NCI-H187 (cell line): Measurements from ENCODE around the gene HSF2.
"Not testable (repeated sequence)": the region's sequence is repeated elsewhere in the genome, so short reads cannot be mapped to it uniquely, and the experiment has no call there.

Source experiments
- DNase-seq, 2 experiments: peaks; one replicate each; lab custom pipeline; 2025; lab: John Stamatoyannopoulos, UW

Gene HSF2

DNA sequence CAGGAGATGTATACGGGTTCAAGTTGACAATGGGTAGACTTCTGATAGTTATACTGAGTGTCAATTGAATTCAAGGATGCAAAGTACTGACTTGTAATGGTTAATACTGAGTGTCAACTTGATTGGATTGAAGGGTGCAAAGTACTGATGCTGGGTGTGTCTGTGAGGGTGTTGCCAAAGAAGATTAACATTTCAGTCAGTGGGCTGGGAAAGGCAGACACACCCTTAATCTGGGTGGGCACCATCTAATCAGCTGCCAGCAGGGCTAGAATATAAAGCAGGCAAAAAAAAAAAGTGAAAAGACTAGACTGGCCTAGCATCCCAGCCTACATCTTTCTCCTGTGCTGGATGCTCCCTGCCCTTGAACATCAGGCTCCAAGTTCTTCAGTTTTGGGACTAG lies 55.7 kb downstream of the HSF2 start:
- not testable (repeated sequence) for DNase-seq

DNA sequence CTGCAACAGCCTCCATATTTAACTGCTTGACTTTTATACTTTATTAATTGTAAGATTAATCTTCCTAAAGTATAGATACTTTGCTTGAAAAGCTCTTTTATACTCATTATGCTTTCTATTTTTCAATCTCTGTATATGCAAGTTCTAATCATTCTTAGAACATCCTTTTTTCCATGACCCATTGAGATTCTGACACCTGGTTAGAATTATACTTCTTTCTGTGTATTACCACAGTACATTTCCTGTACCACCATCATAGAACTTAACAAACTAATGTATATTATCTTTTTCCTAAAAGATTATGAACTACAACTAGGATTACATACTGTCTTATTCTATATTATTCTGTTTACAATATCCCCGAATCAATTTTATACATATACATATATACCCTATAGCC lies 58.6 kb downstream of the HSF2 start:
- DNase-seq: no peak

DNA sequence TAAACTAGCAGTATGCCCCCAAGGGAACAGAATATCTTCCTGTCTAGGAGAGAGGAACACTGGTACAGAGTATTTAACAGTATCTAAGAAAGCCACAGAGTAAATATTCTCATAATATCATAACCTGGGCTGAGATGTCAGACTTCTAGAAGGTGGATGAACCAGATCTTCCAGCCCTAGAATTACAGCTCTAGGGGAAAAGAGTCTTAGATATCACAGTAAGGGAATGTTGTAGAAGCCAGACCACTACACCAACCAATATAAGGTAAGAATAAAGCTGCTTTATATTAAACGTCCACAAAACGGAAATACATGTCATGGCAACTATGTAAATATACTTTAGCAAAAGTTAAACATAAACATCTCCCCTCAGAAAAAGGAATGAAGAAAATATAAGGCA lies 59.8 kb downstream of the HSF2 start:
- DNase-seq: no peak

DNA sequence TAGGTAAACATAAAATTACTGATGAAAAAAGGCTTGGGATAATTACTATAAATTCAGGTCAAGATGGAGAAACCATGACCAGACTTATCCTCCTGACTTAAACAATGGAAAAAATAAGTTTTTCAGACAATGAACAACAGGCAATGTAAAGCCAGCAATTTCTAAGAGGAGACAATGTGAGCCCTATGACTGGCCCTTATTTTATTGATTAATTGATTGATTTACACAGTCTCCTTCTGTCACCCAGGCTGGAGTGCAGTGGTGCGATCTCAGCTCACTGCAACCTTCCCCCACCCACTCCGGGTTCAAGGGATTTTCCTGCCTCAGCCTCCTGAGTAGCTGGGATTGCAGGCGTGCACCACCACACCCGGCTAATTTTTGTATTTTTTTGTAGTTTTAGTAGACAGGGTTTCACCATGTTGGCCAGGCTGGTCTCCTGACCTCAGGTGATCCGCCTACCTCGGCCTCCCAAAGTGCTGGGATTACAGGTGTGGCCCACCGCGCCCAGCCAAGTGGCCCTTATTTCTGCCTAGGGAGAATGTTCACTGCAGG lies 60.5 kb downstream of the HSF2 start:
- not testable (repeated sequence) for DNase-seq

DNA sequence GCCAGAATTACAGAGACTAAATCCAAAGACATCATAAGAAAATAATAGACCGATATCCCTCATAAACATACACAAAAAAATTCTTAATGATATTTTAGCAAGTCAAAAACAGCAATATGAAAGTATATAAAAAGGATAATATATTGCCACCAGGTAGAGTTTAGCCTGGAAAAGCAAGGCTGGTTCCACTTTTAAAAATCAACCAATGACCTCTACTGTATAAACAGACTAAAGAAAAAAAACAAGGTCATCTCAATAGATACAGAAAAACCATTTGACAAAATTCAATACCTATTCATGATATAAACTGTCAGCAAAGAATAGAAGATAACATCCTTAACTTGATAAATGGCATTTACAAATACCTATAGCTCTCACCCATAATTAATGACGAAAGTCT lies 62.4 kb downstream of the HSF2 start:
- DNase-seq: no peak

DNA sequence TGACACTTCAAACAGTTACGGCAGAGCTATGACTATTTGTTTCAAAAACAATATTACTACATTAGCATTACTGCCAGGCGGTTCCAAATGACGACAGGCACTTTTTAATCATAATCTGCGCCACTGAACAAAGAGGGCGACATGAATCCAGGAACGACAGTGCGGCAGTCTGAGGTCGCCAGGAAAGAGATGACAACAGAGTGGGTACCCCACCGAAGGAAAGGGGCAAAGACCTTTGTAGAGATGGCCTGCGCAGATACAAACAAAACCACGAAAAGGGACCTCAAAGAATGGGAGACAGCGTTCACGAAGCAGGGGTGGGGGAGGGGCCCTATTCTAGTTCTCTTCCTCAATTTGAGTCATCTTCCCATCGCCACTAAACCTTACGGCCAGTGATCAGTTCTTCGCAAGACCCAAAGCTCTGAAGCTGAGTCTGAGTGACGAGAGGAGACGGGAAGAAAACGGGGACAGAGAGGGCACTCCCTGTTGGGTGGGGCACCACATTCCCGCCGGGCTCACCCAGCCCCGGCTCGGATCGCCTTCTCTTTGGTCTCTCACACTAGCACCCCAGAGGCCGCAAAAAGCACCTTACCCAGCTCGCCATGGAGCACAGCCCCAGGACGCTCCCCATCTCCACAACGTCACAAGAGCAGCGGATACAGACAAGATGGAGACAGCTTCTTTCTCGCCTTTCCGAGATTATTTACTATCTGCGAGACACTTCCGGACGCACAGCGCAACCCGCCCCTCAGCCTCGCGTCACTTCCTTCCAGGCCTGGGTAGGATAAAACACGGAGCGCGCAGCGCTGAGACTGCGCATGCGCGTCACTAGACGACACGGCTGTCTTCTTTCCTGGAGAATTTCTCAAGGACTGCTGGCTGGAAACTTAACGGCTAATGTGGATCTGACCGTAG lies 71.9 kb downstream of the HSF2 start, which contains the start of gene SERINC1:
Gene SERINC1 (minus strand): TSS at position 701 of the 915 bp plus-strand sequence. CDS start 70 bp downstream, at position 631.
- peak; percentile 91 to 92 for DNase-seq

DNA sequence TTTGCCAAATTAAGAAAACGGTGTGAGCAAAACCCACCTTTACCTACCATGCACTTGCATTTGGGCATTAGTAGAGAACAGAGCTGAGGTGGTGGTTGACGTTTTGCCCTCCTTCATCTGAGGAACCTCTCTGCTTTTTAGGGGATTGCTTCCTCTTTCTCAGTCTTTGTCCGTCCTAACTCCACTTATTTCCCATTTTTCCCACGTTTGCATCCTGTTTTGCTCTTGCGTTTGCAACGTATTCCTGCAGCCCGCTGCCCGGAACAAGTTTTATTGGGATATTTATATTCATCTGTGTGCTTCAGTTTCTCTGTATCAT lies 72.5 kb downstream of the HSF2 start:
- DNase-seq: no peak

DNA sequence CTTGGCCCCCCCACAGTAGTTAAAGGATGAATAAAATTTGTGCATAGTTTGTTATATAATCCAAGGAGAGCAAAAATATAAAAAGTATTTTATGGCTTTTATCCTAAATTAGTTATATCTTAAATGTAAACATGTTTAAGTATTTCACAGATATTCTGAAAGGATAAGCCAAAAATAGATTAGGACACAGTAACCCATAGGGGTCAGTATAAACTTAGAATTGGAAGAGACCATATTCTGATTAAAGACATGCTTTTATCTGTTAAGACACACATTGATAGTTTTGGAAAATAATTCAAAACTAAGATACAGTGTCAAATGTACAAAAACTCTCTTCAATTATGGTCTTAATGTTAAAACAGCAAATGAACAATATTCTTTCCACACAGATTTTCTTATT lies 76.7 kb downstream of the HSF2 start:
- DNase-seq: no peak

DNA sequence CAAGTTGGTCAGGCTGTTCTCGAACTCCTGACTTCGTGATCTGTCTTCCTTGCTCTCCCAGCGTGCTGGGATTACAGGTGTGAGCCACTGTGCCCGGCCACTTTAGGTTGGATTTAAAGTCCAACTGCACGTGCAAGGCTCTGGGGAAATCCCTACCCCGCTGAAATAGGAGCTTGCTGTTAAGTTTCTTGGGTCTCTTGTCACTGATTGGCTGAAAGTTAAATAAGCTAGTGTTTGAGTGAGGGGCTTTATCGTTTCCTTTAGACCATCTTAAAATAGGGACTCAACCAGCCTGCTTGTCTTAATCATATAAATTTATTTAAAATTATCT lies 83.3 kb downstream of the HSF2 start:
- DNase-seq: no peak
